AG09309 (cell line): ENCODE data around the gene CARD19.

ENCODE experiments used
- DNase-seq: peaks from one replicate; pipeline ENCODE4 v3.0.0-alpha.2; 2010; ENCODE audit warnings: low read depth
- H3K4me3 ChIP-seq: 2 replicates; pipeline ENCODE4 v1.5.1; 2011; ENCODE audit warnings: mild to moderate bottlenecking, low read depth, low read length, moderate library complexity; ENCODE audit not compliant: control insufficient read depth
- TF ChIP-seq, protein P1 (sequence below): IDR thresholded peaks from 2 replicates; pipeline ENCODE4 v1.5.1; 2011; ENCODE audit warnings: mild to moderate bottlenecking, low read depth, low read length, inconsistent platforms; ENCODE audit not compliant: insufficient read depth, control insufficient read depth; ENCODE audit errors: missing control alignments

CARD19 gene

DNA sequence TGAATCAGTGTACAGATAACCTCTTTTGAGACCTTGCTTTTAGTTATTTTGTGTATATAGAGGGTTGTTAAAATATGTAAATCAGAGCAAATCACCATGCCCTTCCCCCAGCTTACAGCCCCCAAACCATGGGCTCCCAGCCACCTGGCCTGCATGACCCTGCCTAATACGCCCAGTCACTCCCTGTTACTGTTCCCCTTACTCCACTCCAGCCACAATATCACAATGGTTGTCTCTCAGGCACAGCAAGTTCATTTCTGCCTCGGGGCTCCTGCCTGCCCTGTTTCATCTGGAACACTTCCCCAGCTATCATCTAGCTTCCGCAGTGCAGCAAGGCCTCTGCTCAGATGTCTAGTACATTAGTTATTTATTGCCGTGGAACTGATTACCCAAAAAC, 5.0 kb upstream of the CARD19 start:
- H3K4me3 ChIP-seq: no peak overlapping the region
- TF ChIP-seq, protein P1, sequence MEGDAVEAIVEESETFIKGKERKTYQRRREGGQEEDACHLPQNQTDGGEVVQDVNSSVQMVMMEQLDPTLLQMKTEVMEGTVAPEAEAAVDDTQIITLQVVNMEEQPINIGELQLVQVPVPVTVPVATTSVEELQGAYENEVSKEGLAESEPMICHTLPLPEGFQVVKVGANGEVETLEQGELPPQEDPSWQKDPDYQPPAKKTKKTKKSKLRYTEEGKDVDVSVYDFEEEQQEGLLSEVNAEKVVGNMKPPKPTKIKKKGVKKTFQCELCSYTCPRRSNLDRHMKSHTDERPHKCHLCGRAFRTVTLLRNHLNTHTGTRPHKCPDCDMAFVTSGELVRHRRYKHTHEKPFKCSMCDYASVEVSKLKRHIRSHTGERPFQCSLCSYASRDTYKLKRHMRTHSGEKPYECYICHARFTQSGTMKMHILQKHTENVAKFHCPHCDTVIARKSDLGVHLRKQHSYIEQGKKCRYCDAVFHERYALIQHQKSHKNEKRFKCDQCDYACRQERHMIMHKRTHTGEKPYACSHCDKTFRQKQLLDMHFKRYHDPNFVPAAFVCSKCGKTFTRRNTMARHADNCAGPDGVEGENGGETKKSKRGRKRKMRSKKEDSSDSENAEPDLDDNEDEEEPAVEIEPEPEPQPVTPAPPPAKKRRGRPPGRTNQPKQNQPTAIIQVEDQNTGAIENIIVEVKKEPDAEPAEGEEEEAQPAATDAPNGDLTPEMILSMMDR: no peak
- no peak for DNase-seq

DNA sequence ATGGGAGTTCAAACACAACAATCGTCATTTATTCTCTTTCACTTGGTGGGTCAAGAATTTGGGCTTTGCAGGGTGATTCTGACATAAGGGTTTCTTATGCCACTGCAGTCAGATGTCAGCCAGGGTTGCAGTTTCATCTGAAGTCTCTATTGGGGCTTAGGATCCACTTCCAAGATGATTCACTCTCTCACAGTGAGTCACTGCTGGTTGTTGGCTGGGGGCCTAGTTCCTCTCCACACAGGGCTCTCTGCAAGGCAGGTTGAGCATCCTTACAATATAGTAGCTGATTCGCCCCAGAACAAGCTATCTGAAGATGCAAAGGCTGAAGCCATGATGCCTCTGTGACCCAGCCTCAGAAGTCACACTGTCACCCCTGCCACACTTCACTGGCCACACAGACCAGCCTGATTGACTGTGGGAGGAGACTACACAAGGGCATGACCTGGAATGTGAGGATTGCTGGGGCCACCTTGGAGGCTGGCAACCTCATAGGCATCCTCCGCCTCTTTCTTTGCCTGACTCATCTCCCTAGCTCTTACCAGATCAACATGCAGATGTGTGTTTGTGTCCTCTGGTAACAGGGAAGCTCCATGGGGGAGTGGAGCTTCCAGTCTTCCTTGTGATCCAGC, 4.5 kb upstream of the CARD19 start:
- TF ChIP-seq, protein P1: no peak
- no peak overlapping the region for H3K4me3 ChIP-seq
- DNase-seq: no peak

DNA sequence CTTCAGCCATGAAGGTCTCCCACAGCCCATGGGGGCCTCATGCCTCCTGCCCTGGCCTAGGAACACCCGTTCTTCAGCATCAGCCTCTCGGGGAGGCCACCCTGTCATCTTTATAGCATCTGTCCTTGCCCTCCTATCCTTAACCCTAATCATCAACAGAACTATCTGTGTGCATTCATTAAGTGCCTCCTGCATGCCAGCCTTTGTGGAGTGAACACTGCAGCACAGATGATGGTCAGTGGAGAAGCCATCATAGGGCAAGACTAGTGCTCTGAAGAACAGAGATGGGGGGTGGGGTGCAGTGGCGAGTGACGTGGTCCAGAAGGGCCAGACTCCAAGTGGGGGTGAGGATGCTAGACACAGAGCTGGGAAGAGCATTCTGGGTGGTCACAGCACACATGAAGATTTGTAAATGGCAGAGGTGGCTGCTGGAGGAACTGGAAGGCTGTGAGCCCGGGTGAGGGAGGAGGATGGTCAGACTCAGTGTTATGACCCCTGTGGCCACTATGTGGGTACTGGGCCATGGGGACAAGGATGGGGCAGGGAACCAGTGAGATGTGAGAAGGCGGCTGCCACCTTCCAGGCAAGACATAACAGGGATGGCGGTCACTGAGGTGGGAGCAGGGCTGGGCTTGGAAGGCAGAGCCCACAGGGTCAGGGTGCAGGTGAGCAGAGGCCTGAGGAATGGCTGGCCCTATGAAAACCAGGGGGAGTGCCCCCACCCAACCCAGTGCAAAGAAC, 3.6 kb upstream of the CARD19 start:
- TF ChIP-seq, protein P1: no peak
- H3K4me3 ChIP-seq: no peak overlapping the region
- no peak for DNase-seq

DNA sequence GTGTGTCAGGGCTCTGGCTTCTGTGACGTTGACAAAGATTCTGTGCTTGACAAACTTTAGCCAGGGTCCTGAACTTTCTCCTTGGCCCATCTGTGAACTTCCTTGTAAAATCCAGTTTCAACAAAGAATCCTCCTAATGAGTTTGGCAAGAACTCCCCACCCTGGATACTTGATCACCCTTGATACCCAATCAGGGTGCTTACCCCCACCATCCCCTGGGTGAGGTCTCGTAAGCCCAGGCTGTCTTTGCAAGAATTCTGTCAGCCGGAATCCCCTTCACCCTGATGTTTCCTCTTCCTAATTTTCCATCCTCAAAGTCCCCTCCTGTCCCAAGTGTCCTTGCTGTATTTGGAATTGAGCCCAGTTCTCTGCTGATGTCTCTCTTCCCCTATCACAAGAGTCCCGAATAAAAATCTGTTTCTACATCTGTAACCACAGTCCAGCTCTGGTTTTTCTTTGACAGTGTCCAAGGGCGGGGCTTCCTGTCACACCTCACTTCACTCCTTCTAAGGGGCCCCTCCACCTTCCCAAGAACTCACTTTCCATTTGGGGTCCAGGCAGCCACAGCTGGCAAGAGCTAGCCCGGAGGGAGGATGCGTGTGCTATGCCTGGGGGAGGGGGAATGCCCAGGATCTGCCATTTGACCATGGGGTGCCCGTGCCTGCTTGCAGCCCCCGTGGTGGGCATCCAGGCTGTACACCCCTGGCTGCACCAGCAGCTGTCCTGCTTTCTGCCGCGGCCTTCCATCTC, 2.7 kb upstream of the CARD19 start:
- no peak for DNase-seq
- no peak overlapping the region for H3K4me3 ChIP-seq
- TF ChIP-seq, protein P1: no peak

DNA sequence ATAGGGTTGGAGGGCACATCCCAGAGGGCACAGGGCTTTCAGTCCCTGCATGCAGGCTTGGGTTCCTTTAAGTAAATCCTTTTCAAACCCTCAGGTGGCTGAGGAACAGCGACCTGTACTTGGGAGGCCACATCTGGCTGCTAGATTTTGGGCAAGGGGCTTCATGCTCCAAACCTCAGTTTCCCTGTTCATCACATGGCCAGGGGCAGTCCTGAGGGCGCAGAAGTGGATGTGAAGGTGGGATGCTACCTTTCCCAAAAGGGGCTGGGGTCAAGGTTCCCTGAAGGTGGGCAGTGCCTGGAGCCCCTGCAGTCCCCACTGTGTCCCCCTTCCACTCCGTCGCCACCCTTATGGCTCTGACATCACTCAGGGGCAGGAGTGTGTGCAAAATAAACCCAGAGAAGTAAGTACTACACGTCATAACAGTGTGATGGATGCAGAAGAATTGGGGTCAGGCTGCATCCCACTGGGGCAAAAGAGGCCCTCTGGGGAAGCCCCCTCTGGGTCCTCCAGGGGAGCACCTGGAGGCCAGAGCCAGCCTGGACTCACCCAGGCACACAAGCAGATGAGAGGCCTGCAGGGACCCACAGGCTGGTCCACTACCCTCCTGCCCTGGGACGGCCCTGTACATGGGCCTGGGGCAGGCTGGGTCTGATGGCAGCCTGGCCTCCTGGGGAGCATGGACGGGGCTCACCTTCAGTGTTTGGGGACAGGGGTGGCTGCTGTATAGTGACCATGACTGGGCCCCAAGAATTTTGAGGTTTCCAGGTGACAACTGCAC, 1.9 kb upstream of the CARD19 start:
- H3K4me3 ChIP-seq: no peak overlapping the region
- TF ChIP-seq, protein P1: no peak
- DNase-seq: no peak

DNA sequence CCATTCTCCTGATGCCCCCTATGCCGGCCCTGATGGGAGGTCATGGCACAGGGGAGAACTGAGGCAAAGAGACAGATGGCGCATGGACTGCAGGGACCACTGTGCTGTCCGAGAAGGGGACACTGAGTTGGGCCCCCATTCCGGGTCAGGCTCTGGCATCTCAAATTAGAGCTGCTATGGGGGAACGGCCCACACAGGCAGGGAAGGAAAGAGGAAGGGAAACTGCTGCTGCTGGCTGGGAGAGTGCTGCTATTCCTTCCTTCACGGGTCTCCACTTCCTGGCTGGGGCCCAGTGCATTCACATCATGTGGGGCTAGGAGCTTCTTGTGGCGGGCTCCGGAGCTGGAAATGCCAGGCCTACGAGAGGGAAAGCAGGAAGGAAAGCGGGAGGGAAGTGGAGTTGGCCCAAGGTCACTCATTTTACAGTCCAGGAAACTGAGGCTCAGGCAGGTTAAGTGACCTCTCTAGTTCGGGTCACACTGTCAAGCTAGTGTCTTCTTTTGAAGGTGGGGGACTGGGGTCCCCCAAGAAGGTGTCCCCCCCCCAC, 1.3 kb upstream of the CARD19 start:
- TF ChIP-seq, protein P1: no peak
- peak overlapping the region; percentile 55 for H3K4me3 ChIP-seq
- DNase-seq: no peak
